HG03432 (cell line): Measurements from ENCODE around the gene ETV3.

Source experiments
- ATAC-seq: cut with Tn5 transposase; IDR thresholded peaks from one replicate; pipeline ENCODE4 v1.9.1; 2021; ENCODE audit warnings: mild to moderate bottlenecking, moderate library complexity; ENCODE audit not compliant: unreplicated experiment

The ETV3 gene

GRCh38 chr1:157162345-157162744, 24.1 kb upstream of the ETV3 start:
- no peak for ATAC-seq

GRCh38 chr1:157161901-157162300, 23.7 kb upstream of the ETV3 start:
- no peak for ATAC-seq

- ATAC-seq = no peak
Observed at GRCh38 chr1:157158967-157159366, 20.8 kb upstream of the ETV3 start.

GRCh38 chr1:157157501-157158190, 19.5 kb upstream of the ETV3 start:
- no peak for ATAC-seq

- ATAC-seq = peak; percentile 52
Observed at GRCh38 chr1:157156058-157156541, 17.9 kb upstream of the ETV3 start.

GRCh38 chr1:157155658-157156057, 17.5 kb upstream of the ETV3 start:
- no peak for ATAC-seq

GRCh38 chr1:157154940-157155514, 16.8 kb upstream of the ETV3 start:
- ATAC-seq = no peak

GRCh38 chr1:157154291-157154690, 16.1 kb upstream of the ETV3 start:
- no peak for ATAC-seq

GRCh38 chr1:157153746-157154145, 15.6 kb upstream of the ETV3 start:
- no peak for ATAC-seq

- no peak for ATAC-seq
Observed at GRCh38 chr1:157152510-157152909, 14.3 kb upstream of the ETV3 start.

- ATAC-seq = no peak
Observed at GRCh38 chr1:157151506-157151905, 13.3 kb upstream of the ETV3 start.

- no peak for ATAC-seq
Observed at GRCh38 chr1:157151073-157151472, 12.9 kb upstream of the ETV3 start.

GRCh38 chr1:157150631-157151030, 12.4 kb upstream of the ETV3 start:
- ATAC-seq = no peak

GRCh38 chr1:157147906-157148700, 9.9 kb upstream of the ETV3 start:
- ATAC-seq = no peak

- ATAC-seq = no peak
Observed at GRCh38 chr1:157147037-157147436, 8.8 kb upstream of the ETV3 start.

GRCh38 chr1:157146244-157146643, 8.0 kb upstream of the ETV3 start:
- no peak for ATAC-seq

GRCh38 chr1:157145076-157145475, 6.9 kb upstream of the ETV3 start:
- no peak for ATAC-seq

- no peak for ATAC-seq
Observed at GRCh38 chr1:157144509-157144908, 6.3 kb upstream of the ETV3 start.

GRCh38 chr1:157142765-157143423, 4.7 kb upstream of the ETV3 start:
- no peak for ATAC-seq

GRCh38 chr1:157142201-157142600, 4.0 kb upstream of the ETV3 start:
- no peak for ATAC-seq

GRCh38 chr1:157141212-157141855, 3.1 kb upstream of the ETV3 start:
- no peak for ATAC-seq
